ENCODE measurements around the gene RIC3.

GRCh38 chr11:8101421-8101820 is 67.4 kb downstream of the RIC3 start:
- TF ChIP-seq, protein P1, sequence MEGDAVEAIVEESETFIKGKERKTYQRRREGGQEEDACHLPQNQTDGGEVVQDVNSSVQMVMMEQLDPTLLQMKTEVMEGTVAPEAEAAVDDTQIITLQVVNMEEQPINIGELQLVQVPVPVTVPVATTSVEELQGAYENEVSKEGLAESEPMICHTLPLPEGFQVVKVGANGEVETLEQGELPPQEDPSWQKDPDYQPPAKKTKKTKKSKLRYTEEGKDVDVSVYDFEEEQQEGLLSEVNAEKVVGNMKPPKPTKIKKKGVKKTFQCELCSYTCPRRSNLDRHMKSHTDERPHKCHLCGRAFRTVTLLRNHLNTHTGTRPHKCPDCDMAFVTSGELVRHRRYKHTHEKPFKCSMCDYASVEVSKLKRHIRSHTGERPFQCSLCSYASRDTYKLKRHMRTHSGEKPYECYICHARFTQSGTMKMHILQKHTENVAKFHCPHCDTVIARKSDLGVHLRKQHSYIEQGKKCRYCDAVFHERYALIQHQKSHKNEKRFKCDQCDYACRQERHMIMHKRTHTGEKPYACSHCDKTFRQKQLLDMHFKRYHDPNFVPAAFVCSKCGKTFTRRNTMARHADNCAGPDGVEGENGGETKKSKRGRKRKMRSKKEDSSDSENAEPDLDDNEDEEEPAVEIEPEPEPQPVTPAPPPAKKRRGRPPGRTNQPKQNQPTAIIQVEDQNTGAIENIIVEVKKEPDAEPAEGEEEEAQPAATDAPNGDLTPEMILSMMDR (IDR thresholded peaks at IDR 0.05), result no peak
- TF ChIP-seq POLR2A (IDR thresholded peaks at IDR 0.05), result no peak

Data from esophagus squamous epithelium (tissue), 4 donors.